Activated CD8-positive, alpha-beta T cell treated with anti-CD3 and anti-CD28 coated beads for 36 hours (primary cell): ENCODE data around the gene PTPN4. TPM values are rescaled to one million over a fixed set of nuclear protein-coding genes. Genes with fewer than 3 reads are reported as not detected.

ENCODE experiments used
- ATAC-seq: fragments of 200-7000 bp; cut with Tn5 transposase; one replicate; pipeline ENCODE4 v1.10.0; 2021; ENCODE audit warnings: mild to moderate bottlenecking, moderate library complexity
- CTCF ChIA-PET: fragments of 350-600 bp; sonication (Branson Sonifier 250); formaldehyde crosslinking; loops from one replicate; lab custom pipeline; 2021; ENCODE audit warnings: antibody characterized with exemption; lab: Charles Lee
- POLR2A ChIA-PET: fragments of 350-600 bp; sonication (Branson Sonifier 250); formaldehyde crosslinking; loops from one replicate; lab custom pipeline; 2021; ENCODE audit warnings: antibody characterized with exemption; lab: Charles Lee
- DNase-seq: peaks from one replicate; pipeline ENCODE4 v3.0.0-alpha.2; 2020
- H3K27ac Mint-ChIP-seq: one replicate; pipeline ENCODE4 v1.8.0; 2021; ENCODE audit warnings: mild to moderate bottlenecking, mixed read lengths
- H3K27me3 Mint-ChIP-seq: one replicate; pipeline ENCODE4 v1.8.0; 2021; ENCODE audit warnings: mixed read lengths
- H3K36me3 Mint-ChIP-seq: one replicate; pipeline ENCODE4 v1.8.0; 2021; ENCODE audit warnings: low read depth, mixed read lengths
- H3K4me1 Mint-ChIP-seq: one replicate; pipeline ENCODE4 v1.8.0; 2021; ENCODE audit warnings: low read depth, mixed read lengths
- H3K4me3 Mint-ChIP-seq: one replicate; pipeline ENCODE4 v1.8.0; 2021; ENCODE audit warnings: mild to moderate bottlenecking, moderate library complexity, mixed read lengths
- H3K9me3 Mint-ChIP-seq: one replicate; pipeline ENCODE4 v1.8.0; 2021; ENCODE audit warnings: mixed read lengths
- CTCF ChIP-seq: fragments of 200-600 bp; IDR thresholded peaks from one replicate; pipeline ENCODE4 v1.8.0; 2022; ENCODE audit warnings: antibody characterized with exemption, mild to moderate bottlenecking
- intact Hi-C: fragments of 100-400 bp; cut with micrococcal nuclease; formaldehyde crosslinking; loops from one replicate; pipeline ENCODE4 v1.10.0; 2022
- total RNA-seq, 2 experiments: library from RNA; stranded (reverse); gene quantifications; one replicate each; pipeline ENCODE4 v1.2.3, GENCODE V29; 2021

PTPN4 gene
- total RNA-seq, 2 experiments from 2014 or later = 34.4 to 40.2 TPM

GRCh38 chr2:119719261-119719627 lies 40.5 kb upstream of the PTPN4 start:
- Mint-ChIP-seq H3K27me3 (no peaks in the 10 kb centered on the region), H3K36me3 (no peaks in the 10 kb centered on the region), H3K4me3 (no peak overlapping the region), H3K27ac (no peak overlapping the region), H3K4me1 (peaks cover 7% of the 10 kb centered on the region), H3K9me3 (no peaks in the 10 kb centered on the region)
- no peak for DNase-seq
- CTCF ChIA-PET = interaction anchor here (1.1 kb wide), 1 partner anchor 16 kb away, joined by 6 read pairs; no protein-coding TSS in a partner anchor
- intact Hi-C loops = no loop called here
- no peak for ATAC-seq
- TF ChIP-seq CTCF = no peak
- POLR2A ChIA-PET = no interaction called here

- CTCF ChIA-PET = interaction anchor here (2.6 kb wide), 1 partner anchor 18 kb away, joined by 9 read pairs; no protein-coding TSS in a partner anchor
- ATAC-seq = no peak
These were observed 38.7 kb upstream of the PTPN4 start for GRCh38 chr2:119721043-119721442.

GRCh38 chr2:119721462-119721861 lies 38.3 kb upstream of the PTPN4 start:
- DNase-seq (no peak), ATAC-seq (no peak)
- H3K9me3 Mint-ChIP-seq = no peaks in the 10 kb centered on the region
- no peak overlapping the region for H3K4me3 Mint-ChIP-seq
- no peak overlapping the region for H3K27ac Mint-ChIP-seq
- intact Hi-C loops = no loop called here
- H3K4me1 Mint-ChIP-seq = peaks cover 7% of the 10 kb centered on the region
- TF ChIP-seq CTCF = no peak
- no peaks in the 10 kb centered on the region for H3K36me3 Mint-ChIP-seq
- H3K27me3 Mint-ChIP-seq = no peaks in the 10 kb centered on the region
- CTCF ChIA-PET = interaction anchor here (2.6 kb wide), 1 partner anchor 19 kb away, joined by 9 read pairs; no protein-coding TSS in a partner anchor
- POLR2A ChIA-PET = no interaction called here

More at GRCh38 chr2:119721043-119721442, 38.7 kb upstream of the PTPN4 start:
- Mint-ChIP-seq H3K9me3 (no peaks in the 10 kb centered on the region), H3K4me3 (no peak overlapping the region), H3K27me3 (no peaks in the 10 kb centered on the region), H3K4me1 (peaks cover 7% of the 10 kb centered on the region), H3K36me3 (no peaks in the 10 kb centered on the region), H3K27ac (no peak overlapping the region)
- POLR2A ChIA-PET = no interaction called here
- TF ChIP-seq CTCF = no peak
- intact Hi-C loops = no loop called here
- DNase-seq = no peak

GRCh38 chr2:119721904-119722303 lies 37.8 kb upstream of the PTPN4 start:
- no peak overlapping the region for H3K4me3 Mint-ChIP-seq
- DNase-seq (no peak), ATAC-seq (no peak)
- no peaks in the 10 kb centered on the region for H3K36me3 Mint-ChIP-seq
- no peak for TF ChIP-seq CTCF
- H3K4me1 Mint-ChIP-seq = peaks cover 7% of the 10 kb centered on the region
- ChIA-PET CTCF (interaction anchor here (2.6 kb wide), 1 partner anchor 19 kb away, joined by 9 read pairs; no protein-coding TSS in a partner anchor), POLR2A (no interaction called here)
- H3K27me3 Mint-ChIP-seq = no peaks in the 10 kb centered on the region
- no peaks in the 10 kb centered on the region for H3K9me3 Mint-ChIP-seq
- no peak overlapping the region for H3K27ac Mint-ChIP-seq
- intact Hi-C loops = no loop called here

GRCh38 chr2:119723186-119723585 lies 36.5 kb upstream of the PTPN4 start:
- Mint-ChIP-seq H3K27me3 (no peaks in the 10 kb centered on the region), H3K4me3 (no peak overlapping the region), H3K36me3 (no peaks in the 10 kb centered on the region), H3K27ac (no peak overlapping the region), H3K9me3 (no peaks in the 10 kb centered on the region), H3K4me1 (peaks cover 7% of the 10 kb centered on the region)
- ChIA-PET POLR2A (no interaction called here), CTCF (no interaction called here)
- intact Hi-C loops = no loop called here
- no peak for TF ChIP-seq CTCF
- DNase-seq = no peak
- no peak for ATAC-seq
